GM19467 (cell line): Measurements from ENCODE around the gene GRK6.
"Not testable (repeated sequence)": the region's sequence is repeated elsewhere in the genome, so short reads cannot be mapped to it uniquely, and the experiment has no call there.

Experiments used
- ATAC-seq: cut with Tn5 transposase; IDR thresholded peaks from one replicate; pipeline ENCODE4 v1.9.1; 2021; ENCODE audit warnings: mild to moderate bottlenecking, moderate library complexity; ENCODE audit not compliant: unreplicated experiment

The GRK6 gene

DNA sequence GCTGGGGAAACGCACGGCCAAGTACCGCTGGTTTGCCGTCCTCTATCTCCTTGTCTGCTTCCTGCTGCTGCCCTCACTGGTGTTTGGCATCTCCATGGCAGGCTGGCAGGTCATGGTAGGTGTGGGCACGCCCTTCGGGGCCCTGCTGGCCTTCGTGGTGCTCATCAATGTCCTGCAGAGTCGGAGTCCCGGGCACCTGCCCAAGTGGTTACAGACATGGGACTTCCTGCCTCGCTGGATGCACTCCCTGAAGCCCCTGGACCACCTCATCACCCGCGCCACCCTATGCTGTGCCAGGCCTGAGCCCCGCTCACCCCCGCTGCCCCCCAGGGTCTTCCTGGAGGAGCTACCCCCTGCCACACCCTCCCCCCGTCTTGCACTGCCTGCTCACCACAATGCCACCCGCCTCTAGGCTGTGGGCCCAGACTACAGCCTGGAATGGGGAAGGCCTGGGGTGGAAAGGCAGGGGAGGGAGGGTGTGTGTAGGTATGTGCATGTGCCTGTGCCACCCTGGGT lies 28.5 kb upstream of the GRK6 start:
- ATAC-seq, result no peak

DNA sequence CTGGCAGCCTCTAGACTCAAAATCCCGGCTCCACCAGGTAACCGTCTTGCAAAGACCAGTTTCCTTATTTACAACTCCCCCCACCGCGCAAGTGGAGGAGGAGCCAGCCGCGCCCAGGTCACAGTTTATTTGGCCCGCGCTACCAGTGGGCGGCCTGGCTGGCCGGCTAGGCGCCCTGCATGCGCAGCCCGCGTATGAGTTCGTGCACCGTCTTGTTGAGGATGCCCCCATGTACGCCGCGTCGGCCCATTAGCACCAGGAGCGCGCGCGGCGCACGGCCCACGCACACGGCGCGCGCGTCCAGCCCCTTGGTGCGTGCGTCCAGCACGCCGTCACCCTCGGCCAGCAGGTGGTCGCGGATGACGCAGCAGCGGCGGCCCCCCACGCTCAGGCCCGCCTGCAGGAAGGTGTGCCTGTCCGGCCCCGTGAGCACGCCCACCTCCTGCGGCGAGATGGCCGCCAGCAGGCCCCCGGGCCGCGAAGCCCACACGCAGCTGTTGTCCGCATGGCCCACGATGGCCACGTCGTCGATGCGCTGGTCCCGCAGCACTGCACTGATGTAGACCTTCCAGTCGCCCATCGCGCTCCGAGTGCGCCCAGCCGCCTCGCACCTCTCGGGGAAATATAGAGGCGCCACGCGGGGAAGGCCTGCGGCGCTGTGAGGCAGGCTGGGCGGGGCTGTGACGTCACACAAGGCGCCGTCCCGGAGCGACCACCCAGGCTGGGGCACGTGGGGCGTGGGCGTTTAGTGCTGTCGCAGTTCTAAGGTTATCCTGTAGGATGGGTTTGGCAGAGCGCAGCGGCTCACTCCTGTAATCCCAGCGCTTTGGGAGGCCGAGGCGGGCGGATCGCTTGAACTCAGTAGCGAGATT lies 26.2 kb upstream of the GRK6 start, which contains the start of gene PFN3:
Gene PFN3, minus strand, starts transcription at position 665 of the 872 bp plus-strand sequence. Its CDS starts 85 bp downstream, at position 580.
- ATAC-seq, result no peak

DNA sequence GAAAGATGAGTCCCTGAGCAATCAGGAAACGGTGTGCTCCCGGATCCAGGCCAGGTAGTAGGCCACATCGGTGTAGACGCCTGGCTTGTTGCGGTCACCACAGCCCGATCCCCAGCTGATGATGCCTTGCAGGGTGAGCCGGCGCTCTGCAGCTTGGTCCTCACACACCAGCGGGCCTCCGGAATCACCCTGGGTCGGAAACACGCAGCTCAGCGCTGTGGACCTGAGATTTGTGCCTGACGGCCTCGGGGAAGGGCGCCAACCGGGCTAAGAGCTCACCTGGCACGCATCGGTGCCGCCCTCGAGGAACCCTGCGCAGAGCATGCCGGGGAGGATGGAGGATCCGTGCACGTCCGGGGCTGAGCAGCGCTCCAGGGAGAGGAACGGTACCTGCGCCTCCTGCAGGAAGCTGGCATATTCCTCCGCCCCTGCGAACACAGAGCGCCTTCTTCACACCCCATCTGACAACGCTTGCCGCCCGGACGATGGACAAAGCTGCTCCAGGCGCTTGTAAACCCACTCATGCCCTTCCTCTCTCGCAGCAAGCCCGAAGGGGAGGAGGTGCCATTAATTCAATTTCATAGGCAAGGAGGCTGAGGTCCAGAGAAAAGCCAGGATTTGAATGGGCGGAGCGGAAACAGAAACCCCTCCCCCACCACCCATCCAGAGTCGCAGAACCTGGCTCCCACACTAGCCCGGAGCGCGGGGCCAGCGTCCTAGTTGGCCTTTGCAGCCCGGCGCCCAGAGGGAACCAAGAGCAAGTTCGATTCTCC lies 24.0 kb upstream of the GRK6 start:
- no peak for ATAC-seq

DNA sequence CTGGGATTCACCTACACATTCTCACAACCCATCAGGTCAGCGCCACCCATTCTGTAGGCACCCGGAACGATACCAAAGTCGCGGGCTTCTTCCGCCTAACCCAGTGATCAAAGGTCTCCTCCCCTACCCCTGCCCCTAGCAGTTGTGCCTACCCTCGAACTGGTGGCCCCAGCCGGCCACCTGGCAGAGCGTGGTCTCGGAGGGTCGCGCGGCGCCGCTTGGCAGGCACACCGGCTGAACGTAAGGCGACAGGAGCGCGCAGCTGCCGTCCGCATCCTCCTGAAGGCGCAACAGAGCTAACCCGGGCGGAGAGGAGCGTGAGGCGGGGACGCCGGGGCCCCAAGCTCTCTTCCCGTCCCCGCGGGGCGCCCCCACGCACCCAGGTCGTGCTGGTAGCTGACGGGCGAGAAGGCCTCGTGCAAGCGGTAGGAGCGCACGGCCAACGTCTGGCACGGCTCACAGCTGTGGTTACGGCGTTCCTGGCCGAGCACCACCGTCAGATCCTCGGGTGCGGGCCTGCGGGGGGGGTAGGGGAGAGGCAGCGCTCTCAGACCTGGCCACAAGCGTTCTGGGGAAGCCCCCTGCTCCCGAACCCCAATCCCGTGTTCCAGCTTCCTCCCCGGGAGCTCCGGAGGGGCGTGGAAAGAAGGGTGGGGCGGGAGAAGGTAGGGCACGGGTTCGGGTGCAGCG lies 23.2 kb upstream of the GRK6 start:
- ATAC-seq, result peak; percentile 11

DNA sequence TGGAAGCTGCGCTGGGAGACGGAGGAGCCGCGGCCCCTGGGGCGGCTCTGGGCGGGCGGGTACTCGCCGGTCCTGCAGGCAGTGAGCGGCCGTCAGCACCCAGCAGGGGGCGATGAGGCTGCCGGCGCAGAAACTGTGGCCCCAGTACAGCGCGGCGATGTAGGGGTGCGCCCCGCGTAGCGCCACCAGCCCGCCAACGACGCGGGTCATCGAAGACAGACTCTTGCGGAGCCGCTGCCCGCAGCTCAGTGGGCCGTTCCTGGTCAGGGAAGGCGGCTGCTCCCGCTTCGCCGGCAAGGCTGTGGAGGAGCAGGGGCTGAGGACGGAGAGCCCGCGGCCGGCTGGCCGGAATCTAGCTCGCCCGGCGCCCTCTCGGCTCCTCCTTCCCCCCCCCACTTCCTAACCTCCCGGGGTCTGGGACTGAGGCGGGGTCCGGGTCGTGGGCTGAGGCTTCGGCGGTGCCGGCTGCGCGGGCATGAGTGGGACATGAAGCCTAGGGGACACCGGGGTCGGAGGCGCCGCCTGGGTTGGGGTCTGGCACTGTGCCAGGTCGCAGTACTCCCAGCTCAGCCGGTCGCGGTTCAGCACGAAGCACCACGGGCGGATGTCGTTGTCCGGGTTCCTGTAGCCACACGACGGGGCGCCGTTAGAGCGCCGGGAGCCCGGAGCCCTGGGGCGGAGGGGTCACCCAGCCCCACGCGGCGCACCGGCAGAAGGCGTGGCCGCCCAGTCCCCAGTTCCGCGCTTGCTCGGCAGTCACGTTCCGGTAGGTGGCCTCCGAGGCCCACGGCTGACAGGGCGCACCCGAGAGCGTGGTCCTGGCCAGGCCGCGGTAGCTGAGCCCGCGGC lies 22.5 kb upstream of the GRK6 start:
- ATAC-seq, result peak; percentile 61

DNA sequence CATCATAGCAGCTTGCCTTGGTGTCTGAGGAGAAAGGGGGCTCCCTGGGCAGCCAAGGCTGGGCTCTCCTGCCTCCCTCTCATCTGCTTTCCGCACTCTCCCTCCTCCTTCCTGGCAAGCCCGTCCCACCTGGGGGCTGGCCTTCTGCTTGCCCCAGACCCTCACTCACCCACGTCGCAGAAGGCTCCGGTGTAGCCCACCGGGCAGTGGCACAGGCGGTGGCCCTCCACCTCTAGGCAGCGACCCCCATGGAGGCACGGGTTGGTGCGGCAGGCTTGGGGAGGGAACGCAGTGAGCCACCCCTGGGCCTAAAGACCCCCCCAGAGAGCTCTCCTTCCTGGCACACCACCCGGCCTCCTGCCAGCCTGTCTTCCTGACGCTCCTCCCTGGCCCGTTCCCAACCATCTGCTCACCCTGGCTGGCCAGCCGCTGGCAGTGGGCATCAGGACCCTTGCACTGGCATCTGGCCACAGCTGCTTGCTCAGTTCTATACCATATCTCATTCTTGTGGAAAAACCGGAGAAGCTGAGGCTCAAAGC lies 21.8 kb upstream of the GRK6 start:
- ATAC-seq, result no peak

DNA sequence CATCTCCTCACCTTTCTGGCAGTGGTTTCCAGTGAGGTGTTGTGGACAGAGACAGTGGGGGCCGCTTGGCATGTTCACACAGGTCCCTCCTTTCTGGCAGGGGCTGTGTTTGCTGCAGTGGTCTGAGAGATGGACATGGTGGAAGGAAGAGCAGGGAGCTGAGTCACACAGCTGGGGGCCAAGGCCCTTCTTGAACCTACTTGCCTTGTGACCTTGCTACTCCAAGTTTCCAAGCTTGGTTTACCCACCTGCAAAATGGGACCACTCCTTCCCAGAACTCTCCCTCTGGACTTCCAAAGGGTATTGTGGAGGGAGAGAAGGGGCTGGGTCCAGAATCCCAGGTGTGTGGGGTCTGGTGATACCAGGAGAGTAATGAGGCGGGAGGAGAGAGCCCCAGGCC lies 21.2 kb upstream of the GRK6 start:
- no peak for ATAC-seq

DNA sequence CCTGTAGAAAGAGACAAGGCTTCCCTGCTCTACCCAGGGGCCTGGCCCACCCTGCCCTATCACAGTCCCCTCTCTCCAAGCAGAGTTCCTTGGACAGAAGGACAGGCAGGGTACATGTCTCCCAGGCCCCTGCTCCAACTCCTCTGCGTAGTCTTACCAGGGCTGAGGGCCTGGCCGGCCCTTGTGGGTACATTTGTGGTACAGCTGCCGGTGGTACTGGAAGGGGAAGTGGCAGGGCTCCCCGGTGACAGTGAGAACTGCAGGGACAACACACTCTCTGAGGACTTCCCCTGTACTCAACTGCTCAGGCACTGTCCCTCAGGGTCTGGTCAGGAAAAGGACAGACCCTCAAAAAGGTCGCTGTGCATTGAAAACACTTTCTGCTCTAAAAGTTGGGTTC lies 20.7 kb upstream of the GRK6 start:
- ATAC-seq, result no peak

DNA sequence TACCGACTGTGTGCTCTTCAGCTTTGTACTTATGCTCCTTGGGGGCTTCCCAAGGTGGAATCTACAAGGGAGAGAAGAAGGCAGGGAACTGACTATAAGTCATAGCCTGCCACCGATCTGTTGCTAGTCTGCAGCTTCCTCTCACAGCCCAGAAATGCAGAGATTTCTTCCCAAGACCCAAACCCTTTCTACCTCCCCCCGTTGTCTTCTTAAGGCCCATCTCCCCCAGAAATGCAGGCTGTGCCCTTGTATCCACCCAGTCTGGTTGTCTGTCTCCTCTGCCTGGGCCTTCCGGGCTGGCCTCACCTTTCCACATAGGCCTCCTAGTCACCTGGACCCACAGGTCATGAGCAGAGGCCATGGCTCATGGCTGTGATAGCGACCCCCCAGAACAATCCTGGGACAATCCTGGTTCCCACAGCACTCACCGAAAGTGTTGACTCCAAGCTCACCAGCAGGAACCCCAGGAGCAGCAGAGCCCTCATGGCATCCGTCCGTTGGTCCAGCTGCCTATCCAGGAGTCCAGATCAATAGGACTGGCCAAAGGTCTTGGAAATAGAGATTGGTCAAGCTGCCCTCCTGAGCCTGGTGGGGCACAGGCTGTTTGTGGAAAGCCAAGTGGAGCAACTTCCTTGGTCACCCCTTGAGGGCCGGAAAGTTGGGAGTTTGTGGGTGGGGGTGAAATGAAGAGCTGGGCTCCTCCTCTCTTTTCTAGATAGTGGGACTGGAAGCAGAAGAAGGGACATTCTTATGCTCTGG lies 17.3 kb upstream of the GRK6 start, which contains the start of gene F12:
Gene F12, minus strand, starts transcription at position 522 of the 759 bp plus-strand sequence. Its CDS starts 37 bp downstream, at position 485.
- no peak for ATAC-seq

DNA sequence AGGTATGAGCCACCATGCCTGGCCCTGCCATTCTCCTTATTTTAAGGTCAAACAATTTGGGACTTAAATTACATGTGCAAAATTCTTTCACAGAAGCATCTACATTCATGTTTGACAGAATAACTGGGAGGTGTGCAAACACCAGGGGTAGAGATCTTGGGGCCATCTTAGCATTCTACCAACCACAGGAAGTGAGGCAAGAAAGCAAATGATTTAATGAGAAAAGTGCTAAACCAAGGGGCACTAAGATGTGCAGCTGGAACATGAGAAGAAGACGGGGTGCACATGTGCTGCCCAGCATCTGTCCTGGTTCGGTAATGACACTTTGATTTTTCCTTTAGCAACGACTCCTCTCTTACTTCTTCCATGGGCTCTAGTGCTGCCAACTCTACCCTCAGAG lies 15.9 kb upstream of the GRK6 start:
- no peak for ATAC-seq

DNA sequence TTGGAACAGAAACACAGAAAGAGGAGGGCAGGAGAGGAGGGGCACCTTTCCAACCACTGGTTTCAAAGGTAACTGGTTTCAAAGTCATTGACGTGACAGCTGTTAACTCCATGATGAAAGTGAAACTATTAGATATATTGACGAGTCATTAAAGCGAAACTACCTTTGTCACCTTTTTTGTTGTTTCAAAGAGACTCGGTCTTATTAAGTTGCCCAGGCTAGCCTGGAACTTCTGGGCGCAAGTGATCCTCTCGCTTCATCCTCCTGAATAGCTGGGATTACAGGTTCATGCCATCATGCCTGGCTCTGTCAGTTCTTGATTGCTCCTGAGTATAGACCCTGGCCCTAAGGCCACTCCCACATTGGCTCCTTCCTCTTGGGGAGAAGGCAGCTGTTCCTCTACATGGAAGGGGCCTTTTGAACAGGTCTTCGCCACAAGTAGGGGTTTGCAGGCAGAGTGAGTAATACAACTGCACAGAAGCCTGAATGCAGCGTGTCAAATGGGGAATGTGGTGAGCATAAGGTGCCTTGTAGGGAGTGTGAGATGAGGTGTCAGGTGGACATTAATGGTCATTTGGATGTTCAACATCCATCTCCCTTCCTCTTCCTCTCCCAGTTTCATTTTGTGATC lies 13.8 kb upstream of the GRK6 start:
- ATAC-seq, result peak; percentile 61

DNA sequence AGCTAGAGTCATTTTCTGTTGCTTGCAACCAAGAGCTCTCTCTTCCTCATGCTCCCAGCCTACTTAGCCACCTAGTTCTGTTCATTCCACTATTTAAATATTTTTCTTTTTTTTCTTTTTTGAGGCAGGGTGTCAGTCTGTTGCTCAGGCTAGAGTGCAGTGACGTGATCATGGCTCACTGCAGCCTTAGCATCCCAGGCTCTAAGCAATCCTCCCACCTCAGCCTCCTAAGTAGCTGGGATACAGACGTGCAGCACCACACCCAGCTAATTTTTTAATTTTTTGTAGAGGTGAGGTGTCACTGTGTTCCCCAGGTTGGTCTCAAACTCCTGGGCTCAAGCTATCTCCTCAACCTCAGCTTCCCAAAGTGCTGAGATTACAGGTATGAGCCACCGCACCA lies 12.0 kb upstream of the GRK6 start:
- ATAC-seq, result no peak

DNA sequence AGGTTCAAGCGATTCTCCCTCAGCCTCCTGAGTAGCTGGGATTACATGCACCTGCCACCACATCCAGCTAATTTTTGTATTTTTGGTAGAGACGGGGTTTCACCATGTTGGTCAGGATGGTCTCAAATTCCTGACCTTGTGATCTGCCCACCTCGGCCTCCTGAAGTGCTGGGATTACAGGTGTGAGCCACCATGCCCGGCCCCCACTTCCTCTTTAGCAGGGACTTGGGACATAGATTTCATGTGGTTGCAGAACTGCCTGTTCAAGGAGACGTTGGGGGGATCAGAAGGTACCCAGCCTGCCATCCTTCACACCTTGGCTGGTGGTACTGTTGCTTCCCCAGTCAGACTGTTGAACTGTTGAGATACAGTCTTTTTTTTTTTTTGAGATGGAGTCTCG lies 9.4 kb upstream of the GRK6 start:
- ATAC-seq, result not testable (repeated sequence)

DNA sequence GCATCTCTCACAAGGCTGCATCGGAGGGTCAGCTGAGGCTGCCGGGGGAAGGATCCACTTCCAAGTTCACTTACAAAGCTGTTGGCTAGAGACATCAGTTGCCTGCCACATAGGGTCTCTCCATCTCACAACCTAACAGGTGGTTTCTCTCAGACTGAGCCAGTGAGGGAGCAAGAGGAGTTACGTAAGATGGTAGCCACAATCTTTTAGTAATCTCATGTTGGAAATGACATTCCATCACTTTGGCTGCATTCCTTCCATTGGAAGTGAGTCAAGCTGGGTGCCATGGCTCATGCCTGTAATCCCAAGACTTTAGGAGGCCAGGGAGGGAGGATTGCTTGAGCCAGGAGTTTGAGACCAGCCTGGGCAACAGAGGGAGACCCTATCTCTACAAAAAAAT lies 7.4 kb upstream of the GRK6 start:
- no peak for ATAC-seq

DNA sequence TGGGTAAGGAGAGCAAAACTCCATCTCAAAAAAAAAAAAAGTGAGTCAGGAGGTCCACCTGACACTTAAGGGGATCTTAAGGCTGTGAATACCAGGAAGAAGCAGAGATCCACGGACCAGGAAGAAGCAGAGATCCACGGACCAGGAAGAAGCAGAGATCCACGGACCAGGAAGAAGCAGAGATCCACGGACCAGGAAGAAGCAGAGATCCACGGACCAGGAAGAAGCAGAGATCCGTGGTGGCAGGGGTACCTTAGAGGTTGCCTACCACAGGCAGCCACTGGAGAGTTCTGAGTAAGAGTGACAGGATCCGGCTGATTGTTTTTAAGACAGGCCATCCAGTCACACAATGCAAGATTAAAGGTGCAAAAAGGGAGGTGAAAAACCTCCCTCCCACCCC lies 6.0 kb upstream of the GRK6 start:
- not testable (repeated sequence) for ATAC-seq

DNA sequence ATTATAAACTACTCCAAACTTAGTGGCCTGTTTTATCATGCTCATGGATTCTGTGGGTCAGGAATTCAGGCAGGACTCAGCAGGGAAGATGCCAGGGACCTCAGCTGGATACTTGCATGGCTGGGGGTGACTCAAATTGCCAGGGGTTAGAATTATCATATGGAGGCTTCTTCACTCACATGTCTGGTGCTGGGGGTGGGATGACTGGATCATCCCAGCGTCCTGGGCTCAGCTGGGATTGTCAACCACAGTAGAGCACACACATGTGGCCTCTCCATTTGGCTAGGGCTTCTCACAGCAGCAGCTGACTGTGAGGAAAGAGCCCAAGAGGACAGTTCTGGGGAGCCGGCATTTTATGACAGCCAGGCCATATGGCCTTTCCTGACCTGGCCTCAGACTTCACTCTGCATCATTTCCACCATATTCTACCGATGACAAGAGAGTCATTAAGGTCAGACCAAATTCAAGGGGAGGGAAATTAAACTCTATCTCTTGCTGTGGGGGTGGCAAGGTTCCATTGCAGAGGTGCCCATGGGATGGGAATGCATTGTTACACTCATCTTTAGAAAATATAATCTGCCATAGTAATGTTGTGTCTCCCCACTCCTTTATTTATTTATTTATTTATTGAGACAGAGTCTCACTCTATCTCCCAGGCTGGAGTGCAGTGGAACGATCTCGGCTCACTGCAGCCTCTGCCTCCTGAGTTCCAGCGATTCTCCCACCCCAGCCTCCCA lies 5.2 kb upstream of the GRK6 start:
- ATAC-seq, result no peak

DNA sequence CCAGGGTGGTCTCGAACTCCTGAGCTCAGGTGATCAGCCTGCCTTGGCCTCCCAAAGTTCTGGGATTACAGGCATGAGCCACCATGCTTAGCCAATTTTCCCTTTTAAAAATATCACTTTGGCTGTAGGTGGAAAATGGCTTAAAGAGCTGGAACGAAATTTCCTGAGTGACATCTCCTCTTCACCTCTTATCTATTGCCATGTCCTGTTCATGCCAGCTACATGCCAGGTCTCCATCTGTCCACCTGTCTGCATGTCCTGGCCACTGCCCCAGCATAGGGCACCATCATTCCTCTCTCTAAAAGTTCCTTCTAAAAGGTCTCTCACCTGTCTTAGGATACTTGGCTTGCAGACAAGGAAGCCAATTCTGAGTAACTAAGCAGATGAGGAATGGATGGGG lies 2.8 kb upstream of the GRK6 start:
- no peak for ATAC-seq

DNA sequence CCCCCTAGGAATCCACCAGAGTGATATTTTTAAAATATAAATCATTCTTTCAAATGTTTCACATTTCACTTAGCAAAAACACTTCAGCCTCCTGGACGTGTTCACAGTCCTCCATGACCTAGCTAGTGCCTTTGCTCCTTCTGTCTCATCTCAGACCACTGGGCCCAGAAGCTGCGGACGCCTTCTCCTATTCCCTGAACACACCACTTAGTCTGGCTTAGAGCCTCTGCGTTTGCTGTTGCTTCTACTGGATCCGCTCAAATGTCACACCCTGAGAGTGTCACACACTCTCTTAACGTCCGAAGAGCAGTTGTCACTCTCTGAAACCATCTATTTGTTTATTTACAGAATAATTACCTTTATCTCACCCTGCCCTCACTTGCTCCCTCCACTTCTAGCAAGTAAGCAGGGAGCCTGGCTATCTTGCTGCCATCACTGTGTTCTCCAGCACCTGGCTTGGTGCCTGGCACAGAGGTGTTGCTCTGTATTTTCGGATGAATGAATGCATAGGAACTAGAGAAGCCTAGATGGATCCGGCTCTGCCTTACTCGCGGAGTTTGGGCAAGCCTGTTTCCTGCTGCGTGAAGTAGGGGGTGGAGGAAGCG lies 1.2 kb upstream of the GRK6 start:
- no peak for ATAC-seq
